ENCODE results near the gene ANTXR1. TPM values are rescaled to one million over a fixed set of nuclear protein-coding genes. Genes with fewer than 3 reads are reported as not detected.

The ANTXR1 gene
- total RNA-seq, 1 experiment from 2014 or later, result 25.7 TPM

DNA sequence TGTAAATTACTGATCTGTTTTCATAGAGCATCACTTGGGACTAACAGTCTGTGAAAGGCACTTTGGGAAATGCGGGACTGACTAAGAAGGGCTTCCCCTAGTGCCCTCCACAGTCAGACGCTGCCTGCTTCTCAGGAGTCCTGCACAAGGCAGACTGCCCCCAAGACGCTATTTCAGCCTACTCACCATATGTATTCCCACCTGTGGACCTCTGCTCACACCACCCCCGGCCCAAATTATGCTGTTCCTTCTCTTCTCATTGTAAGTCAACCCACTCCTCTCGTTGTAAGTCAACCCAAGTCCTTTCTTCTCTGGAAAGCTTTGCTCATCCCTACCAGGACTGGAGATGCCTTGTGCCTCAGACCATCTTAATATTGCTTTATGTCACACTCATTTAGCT, 198.7 kb downstream of the ANTXR1 start:
- Histone ChIP-seq H4K20me1 (ENCODE audit: insufficient read depth) (no peaks in the 10 kb centered on the region), H3K4me1 (ENCODE audit: control insufficient read depth in 1 of 2, insufficient read depth in 2 of 2, low read length in 2 of 2) (no peaks in the 10 kb centered on the region), H3K27me3 (ENCODE audit: insufficient read depth, low read length) (no peaks in the 10 kb centered on the region), H3K36me3 (ENCODE audit: control insufficient read depth in 1 of 2, insufficient read depth in 2 of 2, low read length in 2 of 2) (no peaks in the 10 kb centered on the region), H3K9me2 (ENCODE audit: insufficient read depth) (no peaks in the 10 kb centered on the region), H3K79me2 (ENCODE audit: insufficient read depth, low read length) (no peaks in the 10 kb centered on the region), H2AFZ (ENCODE audit: low read depth, low read length, poor library complexity, severe bottlenecking) (no peak overlapping the region), H3K9ac (ENCODE audit: low read length) (no peak overlapping the region), H3K27ac (ENCODE audit: low read depth, low read length) (no peak overlapping the region), H3K4me2 (ENCODE audit: low read length) (no peak overlapping the region), H3K9me3 (ENCODE audit: control insufficient read depth in 1 of 2, insufficient read depth in 1 of 2, low read depth in 1 of 2, low read length in 2 of 2) (no peaks in the 10 kb centered on the region; a peak in 1 of 4 replicates), H3K4me3 (replicated peaks in 1 of 2; ENCODE audit: low read depth in 1 of 2, low read length in 2 of 2) (no peak overlapping the region)
- ATAC-seq (no peak), DNase-seq (ENCODE audit: low read depth, low spot score) (no peak)
- ChIA-PET CTCF (no interaction called here), RAD21 (ENCODE audit: low non-redundant PET in 1 of 2, low total read pairs in 2 of 2, uncharacterized antibody in 2 of 2, unreplicated experiment in 2 of 2) (no interaction called here), POLR2A (no interaction called here)
- TF ChIP-seq, protein P1, sequence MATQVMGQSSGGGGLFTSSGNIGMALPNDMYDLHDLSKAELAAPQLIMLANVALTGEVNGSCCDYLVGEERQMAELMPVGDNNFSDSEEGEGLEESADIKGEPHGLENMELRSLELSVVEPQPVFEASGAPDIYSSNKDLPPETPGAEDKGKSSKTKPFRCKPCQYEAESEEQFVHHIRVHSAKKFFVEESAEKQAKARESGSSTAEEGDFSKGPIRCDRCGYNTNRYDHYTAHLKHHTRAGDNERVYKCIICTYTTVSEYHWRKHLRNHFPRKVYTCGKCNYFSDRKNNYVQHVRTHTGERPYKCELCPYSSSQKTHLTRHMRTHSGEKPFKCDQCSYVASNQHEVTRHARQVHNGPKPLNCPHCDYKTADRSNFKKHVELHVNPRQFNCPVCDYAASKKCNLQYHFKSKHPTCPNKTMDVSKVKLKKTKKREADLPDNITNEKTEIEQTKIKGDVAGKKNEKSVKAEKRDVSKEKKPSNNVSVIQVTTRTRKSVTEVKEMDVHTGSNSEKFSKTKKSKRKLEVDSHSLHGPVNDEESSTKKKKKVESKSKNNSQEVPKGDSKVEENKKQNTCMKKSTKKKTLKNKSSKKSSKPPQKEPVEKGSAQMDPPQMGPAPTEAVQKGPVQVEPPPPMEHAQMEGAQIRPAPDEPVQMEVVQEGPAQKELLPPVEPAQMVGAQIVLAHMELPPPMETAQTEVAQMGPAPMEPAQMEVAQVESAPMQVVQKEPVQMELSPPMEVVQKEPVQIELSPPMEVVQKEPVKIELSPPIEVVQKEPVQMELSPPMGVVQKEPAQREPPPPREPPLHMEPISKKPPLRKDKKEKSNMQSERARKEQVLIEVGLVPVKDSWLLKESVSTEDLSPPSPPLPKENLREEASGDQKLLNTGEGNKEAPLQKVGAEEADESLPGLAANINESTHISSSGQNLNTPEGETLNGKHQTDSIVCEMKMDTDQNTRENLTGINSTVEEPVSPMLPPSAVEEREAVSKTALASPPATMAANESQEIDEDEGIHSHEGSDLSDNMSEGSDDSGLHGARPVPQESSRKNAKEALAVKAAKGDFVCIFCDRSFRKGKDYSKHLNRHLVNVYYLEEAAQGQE (IDR thresholded peaks at IDR 0.05; ENCODE audit: low read depth), result no peak
- TF ChIP-seq POLR2A (IDR thresholded peaks at IDR 0.05; ENCODE audit: borderline replicate concordance, extremely low read depth, insufficient read depth, insufficient read length) (no peak), JUND (IDR thresholded peaks at IDR 0.05) (no peak), SRF (IDR thresholded peaks at IDR 0.05; ENCODE audit: low read depth) (no peak), YY1 (IDR thresholded peaks at IDR 0.05; ENCODE audit: extremely low read depth, insufficient replicate concordance, low read depth, low read length) (no peak), EZH2phosphoT487 (IDR thresholded peaks at IDR 0.05; ENCODE audit: borderline replicate concordance) (no peak), POLR2AphosphoS5 (IDR thresholded peaks at IDR 0.05; ENCODE audit: low read depth, low read length) (no peak), RAD21 (IDR thresholded peaks at IDR 0.05; ENCODE audit: low read depth) (no peak), ZNF274 (IDR thresholded peaks at IDR 0.05; ENCODE audit: low read depth, low read length) (no peak), ELF1 (IDR thresholded peaks at IDR 0.05; ENCODE audit: borderline replicate concordance, low read depth) (no peak)
- TF ChIP-seq, protein P2, sequence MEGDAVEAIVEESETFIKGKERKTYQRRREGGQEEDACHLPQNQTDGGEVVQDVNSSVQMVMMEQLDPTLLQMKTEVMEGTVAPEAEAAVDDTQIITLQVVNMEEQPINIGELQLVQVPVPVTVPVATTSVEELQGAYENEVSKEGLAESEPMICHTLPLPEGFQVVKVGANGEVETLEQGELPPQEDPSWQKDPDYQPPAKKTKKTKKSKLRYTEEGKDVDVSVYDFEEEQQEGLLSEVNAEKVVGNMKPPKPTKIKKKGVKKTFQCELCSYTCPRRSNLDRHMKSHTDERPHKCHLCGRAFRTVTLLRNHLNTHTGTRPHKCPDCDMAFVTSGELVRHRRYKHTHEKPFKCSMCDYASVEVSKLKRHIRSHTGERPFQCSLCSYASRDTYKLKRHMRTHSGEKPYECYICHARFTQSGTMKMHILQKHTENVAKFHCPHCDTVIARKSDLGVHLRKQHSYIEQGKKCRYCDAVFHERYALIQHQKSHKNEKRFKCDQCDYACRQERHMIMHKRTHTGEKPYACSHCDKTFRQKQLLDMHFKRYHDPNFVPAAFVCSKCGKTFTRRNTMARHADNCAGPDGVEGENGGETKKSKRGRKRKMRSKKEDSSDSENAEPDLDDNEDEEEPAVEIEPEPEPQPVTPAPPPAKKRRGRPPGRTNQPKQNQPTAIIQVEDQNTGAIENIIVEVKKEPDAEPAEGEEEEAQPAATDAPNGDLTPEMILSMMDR (IDR thresholded peaks at IDR 0.05 in 2 of 3, conservative IDR thresholded peaks at IDR 0.05 in 1 of 3; ENCODE audit: borderline replicate concordance in 1 of 3, insufficient read depth in 1 of 3, low read depth in 2 of 3, low read length in 2 of 3), result no peak
- intact Hi-C loops (cut with micrococcal nuclease), result no loop called here
- BruUV-seq (replicated peaks), result no TSS peak

Measured in HCT116 (cell line).